Keratinocyte (primary cell): ENCODE data around the gene DMGDH.
A peak's percentile ranks its signal among the peaks of the same experiment; 100 is the strongest.

Experiments used
- CTCF ChIP-seq, 3 experiments: IDR thresholded peaks in 1 of 3; conservative IDR thresholded peaks in 1 of 3; optimal IDR thresholded peaks in 1 of 3; 2 replicates in 2 of 3; 3 replicates in 1 of 3; pipeline versions ENCODE3 to v1.5.1; 2011; ENCODE audit warnings: low read length in 3 of 3, mild to moderate bottlenecking in 3 of 3, moderate library complexity in 2 of 3, control low read depth in 1 of 3, inconsistent platforms in 1 of 3; ENCODE audit not compliant: insufficient read depth in 2 of 3; ENCODE audit errors: extremely low read depth in 1 of 3
- EZH2 ChIP-seq: IDR thresholded peaks from one replicate; pipeline ENCODE4 v1.6.1; 2012; ENCODE audit warnings: inconsistent platforms, mild to moderate bottlenecking, low read length, moderate library complexity

- TF ChIP-seq CTCF (optimal IDR thresholded peaks at IDR 0.05 in 1 of 3, IDR thresholded peaks at IDR 0.05 in 1 of 3, conservative IDR thresholded peaks at IDR 0.05 in 1 of 3; ENCODE audit: extremely low read depth in 1 of 3, insufficient read depth in 2 of 3, low read length in 3 of 3) (peak in 1 of 3 experiments; percentile 17), EZH2 (no peak)
Observed at GRCh38 chr5:79111960-79112702, 42.7 kb upstream of the DMGDH start.
